TTC549 (cell line): Measurements from ENCODE around the gene OR52N5.

Experiments
- FAIRE-seq: peaks from 2 replicates; lab custom pipeline; 2012; peaks lifted over from hg19 to GRCh38; lab: Jason Lieb, UNC

OR52N5 gene

GRCh38 chr11:5783255-5783654, at the start of gene OR52N5:
TSS of gene OR52N5 (minus strand) at chr11:5783355. CDS start at chr11:5778634, 4,721 bp downstream.
- FAIRE-seq: no peak

- FAIRE-seq: no peak
Observed at GRCh38 chr11:5831196-5831829, 48.2 kb upstream of the OR52N5 start.

GRCh38 chr11:5818245-5818886, 35.2 kb upstream of the OR52N5 start:
- FAIRE-seq: no peak

GRCh38 chr11:5815534-5815933, 32.4 kb upstream of the OR52N5 start:
- no peak for FAIRE-seq

GRCh38 chr11:5809905-5810795, 27.0 kb upstream of the OR52N5 start:
- no peak for FAIRE-seq

GRCh38 chr11:5809122-5809519, 26.0 kb upstream of the OR52N5 start:
- FAIRE-seq: no peak

- no peak for FAIRE-seq
Observed at GRCh38 chr11:5808500-5809121, 25.5 kb upstream of the OR52N5 start, which contains the start of gene OR52N2. TSS of gene OR52N2 (plus strand) at chr11:5808924. CDS start at chr11:5820336, 11,412 bp downstream.

- no peak for FAIRE-seq
Observed at GRCh38 chr11:5807580-5807979, 24.4 kb upstream of the OR52N5 start.

GRCh38 chr11:5803982-5804381, 20.8 kb upstream of the OR52N5 start:
- no peak for FAIRE-seq

GRCh38 chr11:5796541-5796940, 13.4 kb upstream of the OR52N5 start:
- no peak for FAIRE-seq

- FAIRE-seq: no peak
Observed at GRCh38 chr11:5791165-5791564, 8.0 kb upstream of the OR52N5 start, which contains the start of gene OR52N1. TSS of gene OR52N1 (minus strand) at chr11:5791265. CDS start at chr11:5788816, 2,449 bp downstream.

GRCh38 chr11:5767056-5767455, 16.1 kb downstream of the OR52N5 start:
- no peak for FAIRE-seq

GRCh38 chr11:5753943-5754342, 29.2 kb downstream of the OR52N5 start, which contains the start of gene OR52N4:
TSS of gene OR52N4 (plus strand) at chr11:5754243. CDS start at chr11:5754741, 498 bp downstream.
- FAIRE-seq: no peak

GRCh38 chr11:5749836-5750235, 33.3 kb downstream of the OR52N5 start:
- no peak for FAIRE-seq

GRCh38 chr11:5746614-5747013, 36.5 kb downstream of the OR52N5 start:
- no peak for FAIRE-seq

- FAIRE-seq: no peak
Observed at GRCh38 chr11:5738431-5738830, 44.7 kb downstream of the OR52N5 start.

GRCh38 chr11:5737670-5738392, 45.3 kb downstream of the OR52N5 start:
- no peak for FAIRE-seq

- no peak for FAIRE-seq
Observed at GRCh38 chr11:5737091-5737490, 46.1 kb downstream of the OR52N5 start.

GRCh38 chr11:5736396-5736795, 46.8 kb downstream of the OR52N5 start, which contains the start of gene OR56B1:
TSS of gene OR56B1 (plus strand) at chr11:5736448. CDS start at chr11:5736517, 69 bp downstream.
- FAIRE-seq: no peak

- FAIRE-seq: no peak
Observed at GRCh38 chr11:5727691-5728090, 55.5 kb downstream of the OR52N5 start.

GRCh38 chr11:5726351-5726750, 56.8 kb downstream of the OR52N5 start:
- FAIRE-seq: no peak
